Activated CD8-positive, alpha-beta T cell treated with anti-CD3 and anti-CD28 coated beads for 36 hours (primary cell): ENCODE data around the gene RFX1. TPM values are rescaled to one million over a fixed set of nuclear protein-coding genes. Genes with fewer than 3 reads are reported as not detected.
"Not testable (repeated sequence)": the region's sequence is repeated elsewhere in the genome, so short reads cannot be mapped to it uniquely, and the experiment has no call there.

ENCODE experiments used
- ATAC-seq: fragments of 200-7000 bp; cut with Tn5 transposase; one replicate; pipeline ENCODE4 v1.10.0; 2021; ENCODE audit warnings: mild to moderate bottlenecking, moderate library complexity
- CTCF ChIA-PET: fragments of 350-600 bp; sonication (Branson Sonifier 250); formaldehyde crosslinking; loops from one replicate; lab custom pipeline; 2021; ENCODE audit warnings: antibody characterized with exemption; lab: Charles Lee
- POLR2A ChIA-PET: fragments of 350-600 bp; sonication (Branson Sonifier 250); formaldehyde crosslinking; loops from one replicate; lab custom pipeline; 2021; ENCODE audit warnings: antibody characterized with exemption; lab: Charles Lee
- DNase-seq: peaks from one replicate; pipeline ENCODE4 v3.0.0-alpha.2; 2020
- H3K27ac Mint-ChIP-seq: one replicate; pipeline ENCODE4 v1.8.0; 2021; ENCODE audit warnings: mild to moderate bottlenecking, mixed read lengths
- H3K27me3 Mint-ChIP-seq: one replicate; pipeline ENCODE4 v1.8.0; 2021; ENCODE audit warnings: mixed read lengths
- H3K36me3 Mint-ChIP-seq: one replicate; pipeline ENCODE4 v1.8.0; 2021; ENCODE audit warnings: low read depth, mixed read lengths
- H3K4me1 Mint-ChIP-seq: one replicate; pipeline ENCODE4 v1.8.0; 2021; ENCODE audit warnings: low read depth, mixed read lengths
- H3K4me3 Mint-ChIP-seq: one replicate; pipeline ENCODE4 v1.8.0; 2021; ENCODE audit warnings: mild to moderate bottlenecking, moderate library complexity, mixed read lengths
- H3K9me3 Mint-ChIP-seq: one replicate; pipeline ENCODE4 v1.8.0; 2021; ENCODE audit warnings: mixed read lengths
- CTCF ChIP-seq: fragments of 200-600 bp; IDR thresholded peaks from one replicate; pipeline ENCODE4 v1.8.0; 2022; ENCODE audit warnings: antibody characterized with exemption, mild to moderate bottlenecking
- intact Hi-C: fragments of 100-400 bp; cut with micrococcal nuclease; formaldehyde crosslinking; loops from one replicate; pipeline ENCODE4 v1.10.0; 2022
- total RNA-seq, 2 experiments: library from RNA; stranded (reverse); gene quantifications; one replicate each; pipeline ENCODE4 v1.2.3, GENCODE V29; 2021

RFX1 gene
- total RNA-seq, 2 experiments from 2014 or later: 13.3 to 14.1 TPM

- Mint-ChIP-seq H3K27ac (peak overlapping the region; percentile 71), H3K4me1 (peaks cover 8% of the 10 kb centered on the region), H3K4me3 (no peak overlapping the region), H3K27me3 (no peaks in the 10 kb centered on the region), H3K9me3 (no peaks in the 10 kb centered on the region), H3K36me3 (peaks cover 9% of the 10 kb centered on the region)
- intact Hi-C loops: no loop called here
- ATAC-seq (peak; percentile 72), DNase-seq (peak; percentile 67)
- POLR2A ChIA-PET: interaction anchor here (0.9 to 1.2 kb wide), 4 partner anchors 11 to 73 kb away, joined by 3 to 5 read pairs (median 3); partner anchors contain the start of gene IL27RA
- CTCF ChIA-PET: no interaction called here
- no peak for TF ChIP-seq CTCF
These were observed 32.0 kb downstream of the RFX1 start for GRCh38 chr19:13974073-13974472.

- H3K4me1 Mint-ChIP-seq, H3K9me3 Mint-ChIP-seq, ATAC-seq, H3K4me3 Mint-ChIP-seq, DNase-seq, H3K27me3 Mint-ChIP-seq, intact Hi-C loops, H3K27ac Mint-ChIP-seq, CTCF ChIA-PET: not testable (repeated sequence)
- H3K36me3 Mint-ChIP-seq: peaks cover 11% of the 10 kb centered on the region
- POLR2A ChIA-PET: interaction anchor here (0.9 to 1.0 kb wide), 2 partner anchors 10 to 58 kb away, joined by 3 to 5 read pairs; partner anchors contain the start of gene IL27RA
These were observed 32.6 kb downstream of the RFX1 start for GRCh38 chr19:13973479-13973878.

- no peak overlapping the region for H3K4me3 Mint-ChIP-seq
- no peak for TF ChIP-seq CTCF
- H3K9me3 Mint-ChIP-seq: no peaks in the 10 kb centered on the region
- H3K27ac Mint-ChIP-seq: no peak overlapping the region
- POLR2A ChIA-PET: interaction anchor here (1.6 kb wide), 1 partner anchor 20 kb away, joined by 6 read pairs; the partner anchor contains the start of gene DCAF15
- DNase-seq (no peak), ATAC-seq (no peak)
- no peaks in the 10 kb centered on the region for H3K27me3 Mint-ChIP-seq
- intact Hi-C loops: no loop called here
- CTCF ChIA-PET: interaction anchor here (0.6 to 1.4 kb wide), 3 partner anchors 11 to 76 kb away, joined by 3 read pairs; partner anchors contain the start of gene IL27RA
- H3K36me3 Mint-ChIP-seq: peaks cover 11% of the 10 kb centered on the region
- H3K4me1 Mint-ChIP-seq: peaks cover 8% of the 10 kb centered on the region
These were observed 33.6 kb downstream of the RFX1 start for GRCh38 chr19:13972368-13973155.

GRCh38 chr19:13971868-13972267, 34.3 kb downstream of the RFX1 start:
- H3K9me3 Mint-ChIP-seq, H3K4me1 Mint-ChIP-seq, DNase-seq, H3K27ac Mint-ChIP-seq, H3K27me3 Mint-ChIP-seq, H3K4me3 Mint-ChIP-seq, ATAC-seq, intact Hi-C loops: not testable (repeated sequence)
- ChIA-PET CTCF (interaction anchor here (0.6 to 1.8 kb wide), 4 partner anchors 11 to 87 kb away, joined by 3 to 6 read pairs (median 3); partner anchors contain the start of gene IL27RA), POLR2A (interaction anchor here (0.7 to 1.6 kb wide), 2 partner anchors 19 to 27 kb away, joined by 3 to 6 read pairs; partner anchors contain the start of gene DCAF15)
- peaks cover 11% of the 10 kb centered on the region for H3K36me3 Mint-ChIP-seq

- intact Hi-C loops: no loop called here
- POLR2A ChIA-PET: interaction anchor here (1.5 kb wide), 1 partner anchor 15 kb away, joined by 4 read pairs; no protein-coding TSS in a partner anchor
- ATAC-seq (no peak), DNase-seq (no peak)
- TF ChIP-seq CTCF: no peak
- Mint-ChIP-seq H3K4me3 (no peak overlapping the region), H3K4me1 (peaks cover 8% of the 10 kb centered on the region), H3K27ac (no peak overlapping the region), H3K9me3 (no peaks in the 10 kb centered on the region), H3K36me3 (peaks cover 9% of the 10 kb centered on the region), H3K27me3 (no peaks in the 10 kb centered on the region)
- CTCF ChIA-PET: interaction anchor here (1.5 to 2.1 kb wide), 2 partner anchors 80 to 89 kb away, joined by 3 to 7 read pairs; no protein-coding TSS in a partner anchor
These were observed 36.2 kb downstream of the RFX1 start for GRCh38 chr19:13969897-13970296.
